SH-SY5Y (cell line): ENCODE measurements around the gene CCDC89.

Experiments used
- GATA2 ChIP-seq: IDR thresholded peaks from 2 replicates; pipeline ENCODE4 v1.6.1; 2011; ENCODE audit warnings: mild to moderate bottlenecking, low read depth, low read length
- GATA3 ChIP-seq: IDR thresholded peaks from 2 replicates; pipeline ENCODE4 v1.6.1; 2011; ENCODE audit warnings: low read depth, mild to moderate bottlenecking, low read length, moderate library complexity

Gene CCDC89

DNA sequence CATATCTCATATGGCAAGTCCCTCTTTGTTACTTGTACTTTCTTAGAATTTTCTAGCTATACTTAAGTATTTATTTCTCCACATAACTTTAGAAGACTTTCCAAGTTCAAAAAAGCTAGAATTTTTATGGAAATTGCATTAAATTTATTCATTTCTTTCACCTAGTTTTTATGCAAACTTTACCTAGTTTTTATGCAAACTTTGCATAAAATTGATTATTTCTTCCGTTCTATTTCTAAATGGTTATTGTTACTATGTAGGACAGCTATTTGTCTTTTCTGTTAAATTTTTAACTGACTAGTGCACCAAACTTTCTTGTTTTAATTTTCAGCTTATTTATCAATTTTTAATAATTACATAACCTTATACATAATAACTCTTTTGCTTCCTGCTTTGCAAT, 17.8 kb downstream of the CCDC89 start:
- no peak for TF ChIP-seq GATA2
- no peak for TF ChIP-seq GATA3

- no peak for TF ChIP-seq GATA3
- TF ChIP-seq GATA2: no peak
Measured at GRCh38 chr11:85666687-85667086, 19.3 kb downstream of the CCDC89 start.

- no peak for TF ChIP-seq GATA2
- no peak for TF ChIP-seq GATA3
Measured at GRCh38 chr11:85665733-85666132, 20.3 kb downstream of the CCDC89 start.

DNA sequence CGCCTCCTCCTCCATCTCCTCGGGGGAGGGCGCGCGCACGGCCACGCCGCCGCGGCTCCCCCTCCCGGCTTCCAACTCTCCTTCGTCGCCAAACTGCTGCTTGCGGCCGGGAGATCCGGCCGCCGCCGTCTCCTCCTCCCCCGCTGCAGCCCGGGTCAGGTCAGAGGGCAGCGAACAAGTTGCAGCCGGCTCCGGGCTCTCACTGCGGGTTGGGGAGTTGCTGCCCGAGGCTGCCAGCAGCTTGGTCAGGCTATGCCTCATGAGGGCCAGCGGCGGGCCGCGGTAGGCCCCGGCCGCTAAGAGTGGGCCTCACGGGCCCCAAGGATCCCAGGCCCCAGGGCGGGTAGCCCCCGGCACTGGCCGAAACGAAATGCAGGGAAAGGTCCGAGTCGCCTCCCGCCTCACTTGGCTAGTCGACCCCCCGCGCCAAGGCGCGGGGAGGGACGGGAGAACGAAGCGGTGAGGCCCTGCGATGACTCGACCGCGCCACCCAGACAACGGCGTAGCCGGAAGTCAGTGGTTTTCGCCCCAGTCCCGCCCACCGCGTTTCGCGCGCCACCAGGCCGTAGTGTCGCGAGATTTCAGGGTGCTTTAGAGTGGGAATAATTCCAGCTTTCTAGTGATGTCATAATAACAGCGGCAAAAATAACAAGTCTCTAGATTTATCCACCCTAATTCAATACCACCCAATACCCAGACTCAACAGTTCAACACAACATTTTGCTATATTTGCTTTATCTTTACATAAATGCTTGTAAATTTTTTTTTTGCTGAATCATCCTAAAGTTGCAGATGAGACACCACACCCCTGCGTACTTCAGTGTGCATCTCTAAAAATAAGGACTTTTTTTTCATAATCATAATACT, 21.1 kb downstream of the CCDC89 start, which contains the start of gene CREBZF:
Gene CREBZF (minus strand): TSS at position 515 of the 867 bp plus-strand sequence. CDS start 254 bp downstream, at position 261.
- TF ChIP-seq GATA3: no peak
- no peak for TF ChIP-seq GATA2

DNA sequence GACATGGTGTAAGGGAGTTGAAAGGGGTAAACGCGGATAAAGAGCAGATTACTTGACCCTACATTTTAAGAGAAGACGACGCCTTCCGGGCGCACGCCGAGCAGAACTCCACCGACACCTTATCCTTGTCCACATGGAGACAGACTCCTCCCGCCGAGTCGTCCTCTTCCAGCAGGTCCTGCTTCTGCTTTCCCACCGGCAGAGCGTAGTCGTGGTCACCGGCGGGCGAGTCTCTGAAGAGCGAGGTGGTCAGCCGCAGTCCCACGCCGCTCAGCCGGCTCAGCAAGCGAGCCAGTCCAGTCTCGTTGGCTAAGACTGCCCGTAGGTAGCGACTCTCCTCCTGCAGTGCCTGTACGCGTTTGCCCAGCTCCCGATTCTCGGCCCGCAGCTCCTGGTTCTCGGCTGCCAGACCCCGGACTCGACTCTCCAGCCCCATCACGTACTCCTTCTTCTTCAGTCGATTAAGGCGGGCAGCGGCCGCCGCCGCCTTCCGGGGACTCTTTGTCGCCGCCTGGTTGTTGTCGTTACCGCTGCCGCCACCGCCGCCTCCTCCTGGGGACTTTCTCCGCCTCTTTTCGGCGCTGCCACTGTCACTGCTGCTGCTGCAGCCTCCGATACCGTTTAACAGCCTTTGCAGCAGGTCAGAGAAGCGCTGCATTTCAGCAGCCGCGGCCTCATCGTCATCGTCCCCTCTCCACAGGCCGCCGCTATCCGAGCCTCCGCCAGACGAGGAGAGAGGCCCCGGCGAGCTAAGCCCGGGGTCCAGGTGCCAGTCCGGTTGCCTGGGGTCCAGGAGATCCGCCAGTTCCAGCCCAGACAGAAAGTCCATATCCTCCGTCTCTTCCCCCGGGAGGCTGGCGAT, 22.0 kb downstream of the CCDC89 start:
- no peak for TF ChIP-seq GATA3
- TF ChIP-seq GATA2: no peak

DNA sequence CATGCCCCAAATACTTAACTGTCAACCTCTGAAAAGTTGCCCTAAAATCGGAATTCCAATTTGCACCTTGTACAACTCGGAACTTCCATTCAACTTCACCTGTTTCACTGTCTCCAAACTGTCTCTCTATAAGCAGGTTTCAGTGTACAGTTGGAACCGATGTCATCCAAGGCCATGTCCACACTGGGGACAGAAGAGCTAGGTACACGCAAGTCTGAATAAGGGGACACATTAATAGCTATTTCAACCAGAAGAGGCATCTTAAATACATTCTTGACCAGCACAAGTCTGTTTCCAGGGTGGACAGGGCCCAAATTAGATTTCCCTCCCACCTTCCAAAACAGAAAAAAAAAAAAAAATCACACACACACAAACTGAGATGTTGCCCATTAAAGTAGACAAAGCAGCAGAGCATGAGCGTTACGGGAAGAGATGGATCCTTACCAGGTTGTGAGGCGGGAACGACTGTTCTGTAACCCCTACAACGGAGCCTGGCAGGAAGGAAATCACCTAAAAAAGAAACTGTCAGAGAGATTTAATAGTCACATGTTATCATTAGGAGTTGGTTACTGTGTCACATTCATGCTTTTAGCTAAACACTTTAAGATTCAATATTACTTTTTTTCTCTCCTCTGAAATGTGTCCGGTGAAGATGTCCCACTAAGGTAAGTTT, 22.8 kb downstream of the CCDC89 start:
- TF ChIP-seq GATA3: no peak
- TF ChIP-seq GATA2: no peak

DNA sequence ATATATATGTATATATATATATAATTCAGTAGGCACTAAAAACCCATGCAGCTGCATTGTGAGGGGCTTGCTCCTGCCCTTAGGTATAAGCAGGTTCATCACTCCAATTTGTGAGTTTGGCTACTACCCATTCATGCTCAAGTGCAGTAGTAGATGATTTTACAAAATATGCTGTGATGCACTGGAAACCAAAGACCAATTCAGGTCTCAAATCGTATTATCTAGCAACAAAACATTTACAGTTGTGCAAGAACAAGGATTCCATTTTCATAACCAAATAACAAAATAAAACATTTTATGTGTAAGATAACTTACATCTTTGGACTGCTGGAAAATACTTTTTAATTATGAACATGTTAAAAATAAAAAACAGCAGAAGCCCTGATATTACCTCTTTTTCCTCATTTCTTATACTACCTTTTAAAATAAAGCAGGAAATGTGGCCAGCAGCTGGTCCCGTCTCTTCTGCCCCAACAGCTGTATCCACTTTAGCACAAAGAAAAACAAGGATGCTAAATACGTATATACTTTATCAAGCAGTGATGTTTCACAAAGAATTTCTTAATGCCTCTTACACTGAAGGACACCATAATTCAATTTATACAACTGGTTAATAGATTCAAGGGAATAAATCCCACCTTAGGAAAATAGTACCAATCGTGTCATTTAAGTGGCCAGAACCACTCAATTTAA, 23.9 kb downstream of the CCDC89 start:
- TF ChIP-seq GATA3: no peak
- no peak for TF ChIP-seq GATA2

- TF ChIP-seq GATA3 (no peak), GATA2 (no peak)
Measured at GRCh38 chr11:85658180-85658579, 27.8 kb downstream of the CCDC89 start.

DNA sequence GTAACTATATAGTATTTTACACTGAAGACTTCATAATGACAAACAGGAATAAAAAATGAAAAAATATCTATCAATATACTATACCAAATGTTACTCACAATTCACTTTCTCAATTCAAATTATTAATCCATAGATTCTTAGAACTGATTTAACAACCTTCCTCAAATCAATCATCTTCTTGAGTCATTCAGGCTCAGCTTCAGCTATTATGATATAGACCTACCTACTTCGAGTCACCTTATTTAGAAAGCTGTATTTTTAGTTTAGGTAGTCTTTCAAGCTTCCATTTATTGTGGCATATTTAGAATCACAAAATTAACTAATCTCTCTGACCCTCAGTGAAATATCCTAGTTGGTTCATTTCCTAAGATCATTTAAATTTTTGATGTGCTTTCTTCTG, 29.2 kb downstream of the CCDC89 start:
- no peak for TF ChIP-seq GATA2
- TF ChIP-seq GATA3: no peak

GRCh38 chr11:85652786-85653447, 33.1 kb downstream of the CCDC89 start:
- TF ChIP-seq GATA3: no peak
- no peak for TF ChIP-seq GATA2

GRCh38 chr11:85651118-85651517, 34.9 kb downstream of the CCDC89 start:
- TF ChIP-seq GATA3 (no peak), GATA2 (no peak)

GRCh38 chr11:85647604-85648299, 38.2 kb downstream of the CCDC89 start, which contains the start of gene TMEM126A:
TMEM126A (plus strand) TSS chr11:85647967; CDS start chr11:85650256, 2,289 bp downstream.
- TF ChIP-seq GATA2 (no peak), GATA3 (no peak)

- TF ChIP-seq GATA2 (no peak), GATA3 (no peak)
Measured at GRCh38 chr11:85647078-85647477, 38.9 kb downstream of the CCDC89 start.
